ENCODE measurements around the gene SERINC5.
"Not testable (repeated sequence)": the region's sequence is repeated elsewhere in the genome, so short reads cannot be mapped to it uniquely, and the experiment has no call there.

DNA sequence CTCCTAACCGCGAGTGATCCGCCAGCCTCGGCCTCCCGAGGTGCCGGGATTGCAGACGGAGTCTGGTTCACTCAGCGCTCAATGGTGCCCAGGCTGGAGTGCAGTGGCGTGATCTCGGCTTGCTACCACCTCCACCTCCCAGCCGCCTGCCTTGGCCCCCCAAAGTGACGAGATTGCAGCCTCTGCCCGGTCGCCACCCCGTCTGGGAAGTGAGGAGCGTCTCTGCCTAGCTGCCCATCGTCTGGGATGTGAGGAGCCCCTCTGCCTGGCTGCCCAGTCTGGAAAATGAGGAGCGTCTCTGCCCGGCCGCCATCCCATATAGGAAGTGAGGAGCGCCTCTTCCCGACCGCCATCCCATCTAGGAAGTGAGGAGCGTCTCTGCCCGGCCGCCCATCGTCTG lies 44.9 kb upstream of the SERINC5 start:
- TF ChIP-seq, protein P1, sequence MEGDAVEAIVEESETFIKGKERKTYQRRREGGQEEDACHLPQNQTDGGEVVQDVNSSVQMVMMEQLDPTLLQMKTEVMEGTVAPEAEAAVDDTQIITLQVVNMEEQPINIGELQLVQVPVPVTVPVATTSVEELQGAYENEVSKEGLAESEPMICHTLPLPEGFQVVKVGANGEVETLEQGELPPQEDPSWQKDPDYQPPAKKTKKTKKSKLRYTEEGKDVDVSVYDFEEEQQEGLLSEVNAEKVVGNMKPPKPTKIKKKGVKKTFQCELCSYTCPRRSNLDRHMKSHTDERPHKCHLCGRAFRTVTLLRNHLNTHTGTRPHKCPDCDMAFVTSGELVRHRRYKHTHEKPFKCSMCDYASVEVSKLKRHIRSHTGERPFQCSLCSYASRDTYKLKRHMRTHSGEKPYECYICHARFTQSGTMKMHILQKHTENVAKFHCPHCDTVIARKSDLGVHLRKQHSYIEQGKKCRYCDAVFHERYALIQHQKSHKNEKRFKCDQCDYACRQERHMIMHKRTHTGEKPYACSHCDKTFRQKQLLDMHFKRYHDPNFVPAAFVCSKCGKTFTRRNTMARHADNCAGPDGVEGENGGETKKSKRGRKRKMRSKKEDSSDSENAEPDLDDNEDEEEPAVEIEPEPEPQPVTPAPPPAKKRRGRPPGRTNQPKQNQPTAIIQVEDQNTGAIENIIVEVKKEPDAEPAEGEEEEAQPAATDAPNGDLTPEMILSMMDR (IDR thresholded peaks at IDR 0.05): not testable (repeated sequence)
- not testable (repeated sequence) for TF ChIP-seq ZFX (IDR thresholded peaks at IDR 0.05; ENCODE audit: borderline replicate concordance)
